NCI-H460 (cell line): ENCODE data around the gene CGNL1. TPM values are rescaled to one million over a fixed set of nuclear protein-coding genes. Genes with fewer than 3 reads are reported as not detected.

Experiments used
- DNase-seq: peaks from one replicate; pipeline ENCODE4 v3.0.0-alpha.2; 2016; ENCODE audit warnings: low read depth; ENCODE audit errors: extremely low read depth
- total RNA-seq: library from RNA; depleted of rRNA; stranded (reverse); fragments of >200 nt; shearing (Covaris generic); gene quantifications from 2 replicates; pipeline ENCODE4 v1.2.3, GENCODE V29; 2014

Gene CGNL1
- total RNA-seq, 1 experiment from 2014 or later, result 0.82 TPM

DNA sequence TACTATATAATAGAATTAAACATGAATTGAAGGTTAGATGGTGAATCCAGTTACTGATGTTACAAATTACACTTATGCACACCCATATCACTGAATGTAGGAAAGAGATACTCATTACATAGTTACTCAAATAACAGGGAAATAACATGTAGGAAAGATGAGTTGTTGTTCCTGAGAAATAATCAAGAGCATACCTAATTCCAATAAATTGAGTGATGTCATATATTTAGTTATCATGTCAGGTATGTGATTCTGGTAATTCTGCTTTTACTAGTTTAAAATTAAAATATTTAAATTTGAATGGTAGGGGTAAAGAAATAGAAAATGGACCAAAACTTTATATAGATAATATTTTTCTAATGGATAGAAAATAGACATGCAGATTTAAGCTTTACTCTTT is 112.8 kb downstream of the CGNL1 start:
- DNase-seq, result no peak

DNA sequence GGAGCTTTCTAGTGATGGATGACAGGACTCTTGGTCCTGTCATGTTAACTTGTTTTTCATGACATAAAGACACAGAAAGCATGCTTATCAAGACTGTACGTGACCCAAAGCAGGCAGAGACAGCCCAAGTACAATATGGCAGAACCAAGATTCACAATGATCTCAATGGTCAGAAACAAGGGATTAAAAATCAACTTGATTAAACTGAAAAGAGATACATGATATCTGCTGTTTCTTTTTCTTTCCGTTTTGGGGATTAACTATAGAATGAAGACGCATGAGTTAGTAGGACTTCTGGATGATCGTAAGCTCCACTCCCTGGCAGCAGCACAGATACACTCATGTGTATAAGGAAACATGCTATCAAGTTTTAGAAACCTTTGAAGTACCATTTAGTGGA is 117.0 kb downstream of the CGNL1 start:
- DNase-seq, result no peak

DNA sequence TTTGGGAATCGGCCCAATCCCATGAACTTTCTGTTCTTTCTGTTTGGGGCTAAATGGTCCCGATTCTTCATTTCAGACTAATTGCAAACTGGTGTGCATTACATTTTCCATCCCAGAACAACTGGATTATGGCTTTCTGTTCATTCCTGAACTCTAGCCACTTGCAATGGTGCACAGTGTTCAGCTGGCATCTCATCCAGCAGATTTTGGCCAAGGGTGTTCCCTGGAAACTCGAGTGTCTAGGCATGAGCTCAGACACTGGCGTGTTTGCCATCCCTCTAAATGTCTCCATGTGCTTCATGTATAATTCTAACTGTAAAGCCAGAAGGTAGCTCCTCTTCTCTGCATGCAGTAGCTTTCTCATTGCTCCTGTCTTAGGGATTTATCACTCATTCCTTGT is 118.3 kb downstream of the CGNL1 start:
- DNase-seq, result no peak

DNA sequence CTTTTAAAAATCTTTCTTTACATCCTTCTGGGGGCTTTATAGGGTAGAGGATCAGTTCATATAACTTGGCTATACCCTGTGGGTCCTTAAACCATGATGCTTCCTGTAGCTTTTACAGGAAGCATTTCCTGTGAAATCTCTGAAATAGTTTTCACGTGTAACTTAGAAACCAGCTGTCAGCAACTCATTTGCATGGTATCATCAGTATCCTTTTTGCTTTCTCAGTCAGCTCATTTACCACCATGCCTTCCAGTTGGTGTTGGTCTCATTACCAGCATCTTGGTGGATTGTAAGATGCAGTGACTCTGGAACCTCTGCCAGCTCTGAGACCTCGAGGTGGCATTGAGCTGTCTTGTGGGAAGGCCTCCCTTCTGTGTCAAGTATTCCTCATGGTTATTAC is 118.7 kb downstream of the CGNL1 start:
- no peak for DNase-seq

DNA sequence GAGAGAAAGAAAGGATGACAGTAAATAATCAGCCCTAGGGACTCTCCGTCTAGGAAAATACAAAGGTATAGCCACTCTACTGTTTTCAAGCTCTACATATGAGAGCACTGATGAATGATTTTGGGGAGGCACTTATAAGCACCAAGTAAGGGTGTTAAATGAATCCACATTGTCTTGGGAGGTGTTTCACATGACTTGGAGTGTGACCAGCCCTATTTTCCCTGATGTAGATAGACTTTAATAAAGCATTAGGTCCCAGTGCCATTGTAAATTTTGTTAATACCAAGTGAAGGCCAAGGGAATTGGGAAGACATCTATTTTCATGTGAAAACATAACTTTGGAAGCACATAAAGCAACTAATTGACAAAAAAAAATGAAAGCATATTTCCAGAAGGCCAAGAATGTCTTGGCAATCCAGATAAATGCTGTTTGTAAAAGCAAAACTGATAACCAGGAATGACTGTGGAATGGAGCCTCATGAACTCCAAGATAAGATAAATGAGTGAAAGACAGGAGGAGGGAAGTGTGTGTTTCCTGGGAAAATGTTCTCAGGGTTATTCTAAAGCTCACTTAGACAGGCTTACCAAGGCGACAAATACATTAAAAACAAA is 119.4 kb downstream of the CGNL1 start:
- DNase-seq, result no peak

DNA sequence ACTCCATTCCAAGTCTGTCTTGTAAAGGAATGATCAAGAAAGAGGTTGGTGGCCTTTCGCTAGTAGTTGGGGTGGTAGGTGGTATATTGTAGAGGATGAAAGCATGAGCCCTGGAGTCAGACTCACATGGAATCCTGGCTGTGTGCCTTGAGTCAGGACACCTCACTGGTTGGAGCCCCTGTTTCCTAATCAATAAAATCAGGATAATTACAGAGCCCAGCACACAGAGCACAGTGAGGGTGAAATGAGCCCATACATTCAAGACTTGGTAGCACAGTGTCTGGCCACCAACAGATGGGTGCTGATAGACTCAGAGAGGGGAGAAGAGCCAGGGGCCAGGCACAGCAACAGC is 120.3 kb downstream of the CGNL1 start:
- no peak for DNase-seq

DNA sequence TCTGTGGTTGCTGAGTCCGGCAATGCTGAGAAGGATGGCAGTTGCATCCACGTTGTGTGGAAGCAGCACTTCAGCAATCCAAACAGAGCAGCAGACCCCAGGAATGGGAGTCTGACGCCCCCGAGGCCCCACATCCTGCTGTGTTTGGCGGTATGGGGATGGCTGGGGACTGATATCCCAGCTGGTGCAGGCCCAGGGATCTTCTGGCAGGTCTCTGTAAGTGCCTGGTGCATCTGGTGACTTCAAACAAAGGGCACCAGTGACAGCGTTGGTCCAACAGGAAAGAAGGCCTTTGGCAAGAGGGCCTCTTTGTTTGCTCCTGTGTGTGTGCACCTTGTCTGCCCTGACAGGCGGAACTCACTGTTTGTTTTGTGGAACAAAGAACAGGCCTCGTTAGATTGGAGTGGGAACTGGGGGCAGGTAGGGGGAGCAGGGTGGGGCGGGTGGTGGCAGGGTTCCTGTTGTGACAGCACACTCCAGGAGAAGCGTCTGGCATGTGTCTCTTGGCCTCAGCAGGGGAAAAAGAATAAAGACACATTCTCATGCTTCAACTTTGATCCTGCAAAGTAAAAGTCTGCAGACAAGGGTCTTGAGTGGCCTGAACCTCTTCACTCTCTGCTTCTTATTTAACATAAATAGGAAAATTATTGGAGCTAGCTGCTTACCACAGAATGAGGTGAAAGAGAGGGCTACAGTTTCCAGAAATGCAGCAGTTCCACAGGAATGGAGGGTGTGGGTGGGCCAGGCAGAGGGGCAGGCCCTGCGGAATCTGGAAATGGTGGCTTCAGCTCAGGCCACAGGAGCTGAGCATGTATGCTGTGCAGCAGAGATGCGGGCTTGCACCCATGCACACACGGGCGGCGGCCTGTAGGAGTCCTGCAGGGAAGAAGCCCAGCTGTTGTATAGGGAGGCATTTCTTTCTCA is 120.9 kb downstream of the CGNL1 start:
- DNase-seq, result no peak

DNA sequence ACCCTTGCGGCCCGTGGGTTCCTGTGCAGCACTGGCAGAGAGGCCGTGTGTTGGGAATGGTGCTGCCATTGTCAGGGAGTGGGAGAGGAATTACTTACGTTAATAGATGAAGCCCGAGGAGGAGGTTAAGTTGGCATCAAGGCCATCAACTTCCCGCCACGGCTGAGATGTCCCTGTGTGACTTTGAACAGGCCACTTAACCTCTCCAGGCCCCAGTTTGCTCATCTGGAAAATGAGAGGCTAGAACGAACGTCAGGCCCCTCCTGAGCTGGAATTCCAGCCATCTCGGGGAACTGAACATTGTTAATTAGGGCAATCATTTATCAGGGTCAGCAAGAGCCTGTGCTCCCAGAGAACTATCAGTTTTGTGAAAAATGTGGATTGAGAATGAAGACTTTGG is 124.0 kb downstream of the CGNL1 start:
- no peak for DNase-seq

DNA sequence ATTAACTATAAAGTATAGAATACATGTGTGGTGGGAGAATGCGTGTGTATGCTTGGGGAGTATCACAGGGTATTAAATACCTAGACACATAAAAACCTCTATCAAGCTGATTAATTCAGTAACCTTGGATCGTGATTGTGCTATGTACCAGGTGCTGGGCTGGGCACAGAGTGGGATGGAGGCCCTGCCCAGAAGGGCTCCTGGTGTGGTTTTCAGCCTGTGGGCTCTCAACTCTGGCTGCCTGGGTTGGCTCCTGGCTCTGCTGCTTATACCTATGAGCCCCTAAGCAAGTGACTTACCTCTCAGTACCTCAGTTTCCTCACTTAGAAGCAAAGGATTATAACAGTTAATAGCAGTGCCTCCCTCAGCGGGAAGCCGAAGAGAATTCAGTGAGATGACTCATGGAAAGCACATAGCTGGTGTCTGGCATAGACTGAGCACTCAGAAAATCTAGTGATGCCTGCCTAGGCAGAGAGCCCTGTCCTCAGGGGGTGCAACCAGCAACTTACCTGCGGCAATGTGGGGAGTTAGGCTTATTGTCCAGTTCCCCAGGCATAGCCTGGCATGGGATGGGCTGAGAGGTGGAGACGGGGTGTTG is 124.8 kb downstream of the CGNL1 start:
- no peak for DNase-seq

DNA sequence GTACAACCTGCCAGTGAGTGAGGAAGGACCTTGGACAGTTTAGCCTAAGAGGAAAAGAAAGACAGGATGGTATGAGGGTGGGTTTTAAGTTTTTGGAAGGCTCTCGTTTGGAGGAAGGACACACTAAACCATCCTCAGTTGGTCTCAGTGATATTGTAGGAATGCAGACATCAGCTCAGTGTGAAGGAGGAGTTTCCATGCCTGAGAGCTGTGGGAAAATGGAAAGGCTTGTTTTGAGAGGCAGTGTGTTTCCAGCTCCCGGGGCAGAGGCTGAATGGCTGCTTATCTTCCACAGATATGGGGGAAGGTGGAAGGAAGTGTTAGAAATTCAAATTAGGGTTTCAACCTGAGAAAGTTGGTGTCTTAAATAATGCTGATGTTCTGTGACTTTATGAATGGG is 125.8 kb downstream of the CGNL1 start:
- DNase-seq, result no peak

DNA sequence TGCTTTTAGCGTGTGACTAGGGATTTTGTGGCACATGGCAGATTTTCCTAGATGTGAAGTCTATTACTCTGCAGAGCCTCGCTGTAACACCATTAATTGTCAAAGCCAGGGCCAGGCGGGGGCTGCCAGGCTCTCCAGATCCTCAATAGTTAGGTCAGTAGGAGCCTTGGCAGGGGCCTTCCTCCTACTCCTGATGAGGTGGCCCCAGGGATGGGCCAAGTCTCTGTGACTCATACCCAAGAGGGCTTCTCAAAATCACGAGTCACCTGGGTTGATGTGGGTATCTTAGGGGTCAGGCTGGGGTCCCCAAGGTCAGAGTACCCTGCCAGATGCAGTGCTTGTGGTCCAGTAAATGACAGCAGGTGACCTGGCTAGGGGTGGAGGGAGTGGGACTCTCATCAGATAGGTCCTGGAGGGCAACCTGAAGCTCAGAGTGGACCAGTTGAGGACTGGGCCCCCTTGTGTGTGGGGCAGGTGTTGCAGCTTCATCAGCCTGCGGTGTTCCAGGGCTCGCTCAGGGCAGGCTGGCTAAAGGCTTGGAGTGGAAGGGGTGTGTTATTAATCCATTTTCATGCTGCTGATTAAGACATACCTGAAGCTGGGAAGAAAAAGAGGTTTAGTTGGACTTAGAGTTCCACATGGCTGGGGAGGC is 126.9 kb downstream of the CGNL1 start:
- no peak for DNase-seq

DNA sequence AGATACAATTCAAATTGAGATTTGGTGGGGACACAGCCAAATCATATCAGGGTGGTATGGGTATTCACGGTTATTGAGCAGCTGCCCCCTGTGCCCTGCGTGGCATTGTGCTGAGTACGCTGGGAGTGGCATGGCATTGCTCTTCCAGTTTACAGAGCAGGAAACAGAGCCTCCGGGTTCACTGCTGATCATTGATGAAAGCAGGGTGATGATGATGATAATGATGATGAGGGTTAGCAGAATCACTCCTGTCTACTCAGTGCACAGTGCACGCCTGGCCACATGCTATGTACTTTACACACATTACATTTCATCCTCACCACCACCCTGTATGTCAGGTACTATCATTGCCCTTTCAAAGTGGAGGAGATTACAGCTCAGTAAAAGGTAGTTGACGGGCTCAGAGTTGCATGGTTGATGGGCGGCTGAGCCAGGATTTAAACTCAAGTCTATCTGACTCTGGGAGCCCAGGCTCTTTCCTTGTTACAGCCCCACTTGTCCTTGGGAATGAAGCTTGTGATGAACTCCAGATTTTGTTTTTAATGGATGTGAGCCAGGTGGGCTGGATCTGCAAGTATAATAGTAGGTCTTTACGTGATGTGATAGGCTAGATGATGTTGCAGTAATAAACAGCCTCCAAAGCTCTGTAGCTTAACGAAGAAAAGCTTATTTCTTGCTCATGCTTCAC is 127.8 kb downstream of the CGNL1 start:
- no peak for DNase-seq

DNA sequence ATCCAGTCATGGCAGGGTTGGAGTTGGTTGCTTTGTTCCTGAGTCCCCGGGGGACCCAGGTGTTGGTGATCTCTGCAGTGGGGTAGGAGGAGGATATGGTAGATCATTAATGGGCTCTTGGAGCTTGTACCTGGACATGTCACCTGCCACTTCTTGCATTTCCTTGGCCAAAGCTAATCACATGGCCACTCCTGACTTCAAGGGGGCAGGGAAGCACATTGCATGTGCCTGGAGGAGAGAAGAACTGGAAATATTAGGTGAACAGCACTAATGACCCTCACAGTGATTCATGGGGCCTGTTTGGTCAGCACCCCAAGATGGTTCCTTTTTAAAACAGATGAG is 128.3 kb downstream of the CGNL1 start:
- DNase-seq, result no peak

DNA sequence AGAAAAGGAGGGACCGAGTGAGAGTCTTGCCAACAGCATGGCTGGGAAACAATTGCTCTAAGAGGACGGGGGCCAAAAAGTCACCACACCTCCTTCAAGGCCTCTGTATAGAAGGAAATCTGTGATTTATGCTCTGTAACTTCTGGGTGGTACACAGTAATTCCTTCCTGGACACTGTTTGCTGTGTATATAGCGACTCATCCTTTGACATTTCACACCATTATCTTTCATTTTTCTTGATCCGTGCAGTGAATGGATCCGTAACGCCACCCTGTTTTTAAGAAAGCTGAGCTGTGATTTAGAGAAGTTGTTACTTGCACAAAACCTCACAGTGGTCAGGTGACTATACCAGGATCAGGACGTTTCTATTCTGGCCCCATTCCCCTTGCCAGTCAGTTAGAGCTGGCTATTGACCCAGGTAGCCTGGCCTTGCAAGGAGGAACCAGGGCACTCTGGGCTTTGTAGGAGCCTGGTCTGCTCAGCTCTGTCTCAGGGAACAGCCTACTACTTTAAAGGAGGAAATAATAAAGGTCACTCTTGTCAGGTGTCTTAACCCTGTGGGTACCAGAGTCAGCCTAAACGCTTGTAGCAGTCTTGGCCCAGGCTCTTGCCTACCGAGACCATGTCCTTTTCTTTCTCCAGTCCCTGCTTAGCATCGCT is 128.9 kb downstream of the CGNL1 start:
- peak; percentile 21 for DNase-seq

DNA sequence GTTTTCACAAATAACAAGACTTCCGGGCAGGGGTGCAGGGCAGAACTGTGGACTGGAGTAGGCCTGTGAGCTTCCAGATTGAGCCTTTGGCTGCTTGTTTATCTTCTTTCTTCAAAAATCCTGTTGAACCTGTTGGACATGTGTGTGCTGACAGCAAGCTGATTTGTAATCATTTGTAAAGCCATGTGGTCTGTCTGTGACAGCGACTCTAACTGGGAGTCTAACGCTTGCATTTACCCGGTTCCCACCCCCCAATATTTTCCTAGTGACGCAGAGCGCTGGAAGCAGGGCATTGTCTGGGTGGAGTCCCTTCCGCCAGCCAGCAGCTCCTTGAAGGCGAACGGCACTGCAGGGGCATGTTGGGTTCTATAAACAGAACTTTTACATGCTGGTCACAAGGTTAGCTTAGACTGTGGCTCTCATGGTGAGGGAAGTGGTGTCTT is 129.7 kb downstream of the CGNL1 start:
- DNase-seq, result peak; percentile 55

DNA sequence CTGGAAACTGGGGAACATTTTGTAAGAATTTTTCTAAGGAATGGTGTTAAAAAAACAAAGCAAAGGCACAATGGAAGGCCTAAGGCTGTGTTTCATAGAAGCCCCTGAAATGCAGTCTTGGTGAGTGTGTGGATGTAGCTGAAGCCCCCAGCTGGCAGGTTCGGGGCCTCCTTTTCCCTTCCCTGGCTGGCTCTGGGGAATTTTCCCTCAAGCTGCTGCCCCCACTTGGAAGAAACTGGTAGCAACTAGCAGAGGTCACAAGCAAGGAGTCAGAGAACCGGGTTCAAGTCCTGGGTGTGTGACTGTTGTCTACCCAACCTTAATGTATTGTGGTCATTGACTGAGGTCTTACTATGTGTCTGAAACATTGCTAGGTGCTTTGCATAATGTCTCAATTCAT is 130.1 kb downstream of the CGNL1 start:
- DNase-seq, result no peak

DNA sequence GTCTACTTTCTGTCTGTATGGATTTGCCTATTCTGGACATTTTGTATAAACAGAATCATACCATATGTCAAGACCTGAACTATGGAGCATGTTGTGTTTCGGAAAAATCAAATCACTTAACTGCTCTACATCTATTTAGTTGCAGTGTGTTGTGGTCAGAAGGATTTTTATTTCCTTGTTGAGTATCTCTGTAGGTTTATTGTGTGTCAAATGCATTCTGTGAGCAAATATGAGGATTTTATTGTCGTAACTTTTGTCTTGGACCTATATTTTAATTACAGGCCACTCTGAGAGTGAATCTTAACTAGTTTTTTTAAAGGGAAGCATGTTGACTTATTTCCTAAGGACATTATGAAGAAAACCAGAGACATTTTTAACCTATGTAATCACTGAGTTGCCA is 130.8 kb downstream of the CGNL1 start:
- DNase-seq, result no peak

DNA sequence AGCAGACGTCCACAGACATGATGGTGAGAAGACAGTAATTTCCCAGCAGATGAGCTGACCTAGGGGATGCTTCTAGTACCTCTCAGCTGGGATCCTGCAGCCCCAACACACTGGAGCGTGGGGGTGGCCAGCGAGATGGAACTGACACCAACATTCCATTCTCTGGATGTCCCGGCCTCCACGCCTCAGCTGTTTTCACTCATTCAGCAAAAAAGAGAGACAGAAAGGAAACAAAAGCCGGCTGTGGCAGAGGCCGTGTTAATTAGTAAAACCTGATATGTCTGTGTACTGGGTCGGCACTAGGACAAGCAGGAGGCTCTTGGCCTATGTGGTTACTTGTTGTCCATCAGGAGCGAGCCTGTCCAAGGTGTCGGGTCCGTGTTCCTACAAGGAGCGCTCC is 132.8 kb downstream of the CGNL1 start:
- DNase-seq, result no peak

DNA sequence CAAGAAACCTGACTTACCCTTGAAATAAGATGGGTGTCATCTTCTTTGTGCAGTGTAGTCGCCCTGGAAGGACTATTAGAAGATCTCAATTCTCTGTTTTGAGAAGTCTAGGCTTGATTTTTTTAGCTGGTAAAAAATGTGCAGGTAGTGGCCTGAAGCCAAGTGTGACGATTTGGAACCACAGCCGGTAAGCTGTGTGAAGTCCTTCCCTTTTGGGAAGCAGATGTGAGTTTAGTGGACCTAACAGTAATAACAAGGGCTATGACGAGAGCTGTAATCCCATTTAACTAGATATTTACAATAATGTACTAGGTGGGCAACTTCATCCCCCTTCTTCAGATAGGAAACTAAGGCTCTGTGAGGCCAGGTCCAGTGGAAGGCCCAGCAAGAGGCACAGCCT is 133.7 kb downstream of the CGNL1 start:
- DNase-seq, result no peak

DNA sequence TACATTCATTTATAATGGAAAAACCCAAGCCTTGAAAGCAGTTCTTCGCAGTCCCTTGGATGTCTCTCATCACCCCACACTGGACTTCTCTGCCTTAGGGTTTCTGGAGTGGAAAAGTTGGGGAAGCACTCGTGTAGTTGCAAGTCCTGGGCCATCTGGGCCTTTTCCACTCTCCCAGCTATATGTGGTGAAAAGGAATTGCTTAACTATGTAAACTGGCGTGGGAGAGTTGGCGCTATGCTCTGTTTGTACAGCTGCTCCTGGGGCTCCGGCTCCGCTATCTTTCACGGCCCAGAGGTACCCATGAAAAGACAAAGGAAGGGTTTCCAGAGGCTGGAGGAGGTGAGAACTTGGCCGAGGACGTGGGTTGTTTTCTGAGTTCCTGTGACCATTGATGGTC is 134.3 kb downstream of the CGNL1 start:
- DNase-seq, result no peak
